NCI-H1092 (cell line): Measurements from ENCODE around the gene GAP43.
"Not testable (repeated sequence)": the region's sequence is repeated elsewhere in the genome, so short reads cannot be mapped to it uniquely, and the experiment has no call there.

Source experiments
- DNase-seq: peaks from one replicate; lab custom pipeline; 2025; lab: John Stamatoyannopoulos, UW

Gene GAP43

DNA sequence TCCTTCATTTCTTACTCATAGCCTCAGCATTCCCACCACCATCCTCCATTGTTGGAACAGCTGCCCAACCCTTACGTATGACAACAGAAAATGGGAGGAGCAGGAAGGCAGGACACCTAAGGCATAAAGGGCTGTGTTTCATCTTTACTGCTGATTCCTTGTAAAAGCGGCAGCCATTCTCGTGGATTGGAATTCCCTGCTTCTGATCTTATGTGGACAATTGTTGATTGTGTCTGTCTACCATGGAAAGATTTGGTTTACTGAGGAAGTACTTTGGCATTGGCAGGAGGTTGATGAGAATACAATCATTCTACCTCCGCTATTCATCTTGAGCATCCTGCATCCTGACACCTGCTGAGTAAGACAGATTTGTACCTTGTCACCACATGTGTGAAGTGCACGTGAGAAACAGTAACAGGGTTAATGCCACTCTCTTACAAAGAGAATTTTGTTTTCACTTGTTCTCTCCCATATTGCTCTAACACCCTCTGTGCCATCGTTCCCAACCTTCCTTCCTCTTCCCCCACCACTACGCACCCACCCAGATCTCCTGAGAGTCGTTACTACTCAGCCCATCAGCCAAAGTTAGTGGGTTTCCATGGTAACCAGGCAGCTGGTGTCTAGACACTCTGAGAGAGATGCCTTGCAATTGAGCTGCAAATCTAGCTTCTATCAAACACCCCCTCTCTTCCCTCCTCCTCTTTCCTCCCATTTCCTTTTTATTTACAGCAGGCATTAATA, 75.7 kb downstream of the GAP43 start:
- DNase-seq = peak; percentile 48

DNA sequence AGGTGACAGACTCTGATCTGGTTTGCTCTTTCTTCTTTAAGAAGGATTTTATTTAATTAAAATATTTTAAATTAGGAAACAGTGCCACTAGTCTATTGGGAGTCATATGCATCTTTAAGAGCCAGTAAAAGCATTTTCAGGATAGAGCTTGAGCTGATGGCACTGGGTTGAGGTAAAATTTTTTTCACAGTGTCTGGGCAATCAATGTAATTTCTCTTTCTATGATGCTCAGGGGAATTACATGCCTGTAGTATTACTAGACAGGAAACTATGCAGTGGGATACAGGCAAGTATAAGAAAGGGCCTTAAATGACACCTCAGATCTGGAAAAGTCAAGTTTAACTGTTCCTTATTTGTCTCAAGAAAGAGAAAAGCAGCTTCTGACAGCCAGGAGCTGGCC, 76.4 kb downstream of the GAP43 start:
- DNase-seq = no peak

DNA sequence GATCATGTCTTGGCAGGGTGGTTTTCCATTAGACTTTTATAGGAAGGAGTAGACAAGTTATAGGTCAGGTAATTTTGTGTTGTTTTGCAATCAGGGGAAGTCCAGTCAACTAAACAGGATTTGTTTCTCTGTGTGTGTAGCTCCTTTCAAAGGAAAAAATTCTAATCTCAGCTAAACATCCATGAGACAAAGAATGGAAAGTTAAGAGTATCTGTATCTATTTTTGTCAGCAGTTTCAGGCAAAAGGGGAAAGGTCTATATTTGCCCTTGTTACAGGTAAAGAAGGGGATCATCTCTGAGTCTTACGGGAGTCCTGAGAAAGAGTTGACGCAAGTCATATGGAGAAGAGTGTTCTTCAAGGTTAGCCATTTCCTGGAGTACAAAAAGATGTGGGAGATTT, 79.3 kb downstream of the GAP43 start:
- DNase-seq = no peak

DNA sequence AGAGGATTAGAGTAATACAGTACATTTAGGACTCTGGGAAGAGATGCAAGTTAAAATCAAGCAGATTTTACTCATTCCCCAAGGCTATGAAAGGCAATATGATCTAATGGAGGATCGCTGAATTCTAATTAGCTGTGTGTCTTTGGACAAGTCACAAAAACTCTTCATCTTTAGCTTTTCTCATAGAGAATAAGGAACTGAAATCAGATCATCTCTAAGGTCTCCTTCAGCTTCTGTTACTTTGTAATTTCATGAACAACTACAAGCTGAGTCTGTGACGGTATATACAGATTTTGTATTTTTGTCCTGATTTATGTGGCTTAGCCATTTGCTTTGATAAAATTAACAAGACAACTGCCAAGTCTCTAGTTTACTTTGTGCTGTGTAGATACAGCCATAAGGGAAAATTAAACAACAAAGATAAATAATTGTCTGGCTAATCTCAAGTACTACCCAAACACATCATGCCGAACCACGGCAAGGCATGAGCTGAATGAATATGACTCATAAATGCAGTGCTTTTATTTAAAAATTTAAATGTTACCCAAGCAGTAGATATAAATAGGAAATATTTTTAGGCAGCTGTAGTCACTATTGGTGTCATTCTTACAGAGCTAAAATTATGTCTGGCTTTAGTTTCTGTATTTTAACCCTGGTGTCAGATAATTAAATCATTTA, 81.5 kb downstream of the GAP43 start:
- no peak for DNase-seq

DNA sequence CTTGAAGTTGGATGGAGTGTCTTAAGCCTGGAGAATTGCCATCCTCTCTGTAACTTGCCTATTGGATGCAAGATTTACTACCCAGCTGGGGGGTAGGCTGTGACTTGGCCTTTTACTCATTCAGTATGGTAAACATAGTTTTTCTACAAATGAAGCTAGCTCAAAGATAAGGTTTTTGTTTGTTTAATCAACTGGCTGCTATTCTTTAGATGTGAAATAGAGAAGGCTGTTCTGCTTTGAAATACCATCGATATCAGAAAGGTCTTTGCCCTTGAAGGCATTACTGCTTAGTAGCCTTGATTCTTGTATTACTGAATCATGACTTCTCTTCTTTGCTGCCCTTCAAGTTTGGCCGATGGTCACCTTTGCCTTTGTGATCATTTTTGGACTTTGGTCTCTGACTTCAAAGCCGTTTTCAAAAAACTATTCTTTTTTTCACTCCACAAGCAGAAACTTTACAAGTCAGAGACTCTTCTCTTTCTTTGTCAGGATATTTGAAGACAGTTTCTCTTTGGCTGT, 83.1 kb downstream of the GAP43 start:
- no peak for DNase-seq

DNA sequence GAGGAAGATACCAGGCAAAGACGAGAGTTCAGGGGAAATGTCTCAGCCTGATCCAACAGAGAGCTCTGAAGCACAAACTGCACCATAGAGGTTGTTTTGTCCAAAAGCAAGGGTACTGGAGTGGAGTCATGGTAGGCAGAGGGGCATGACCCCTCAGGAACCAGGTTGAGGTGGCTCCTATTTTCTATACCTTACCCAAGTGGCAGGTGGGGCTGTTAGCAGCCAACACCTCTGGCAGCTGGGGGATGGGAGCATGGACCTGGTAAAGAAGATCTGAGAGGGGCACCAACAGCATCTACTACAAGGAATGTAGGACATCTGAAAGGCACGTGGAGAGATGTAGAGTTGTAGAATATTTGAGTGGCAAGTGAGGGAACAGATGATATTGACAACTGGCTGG, 85.2 kb downstream of the GAP43 start:
- DNase-seq = no peak

DNA sequence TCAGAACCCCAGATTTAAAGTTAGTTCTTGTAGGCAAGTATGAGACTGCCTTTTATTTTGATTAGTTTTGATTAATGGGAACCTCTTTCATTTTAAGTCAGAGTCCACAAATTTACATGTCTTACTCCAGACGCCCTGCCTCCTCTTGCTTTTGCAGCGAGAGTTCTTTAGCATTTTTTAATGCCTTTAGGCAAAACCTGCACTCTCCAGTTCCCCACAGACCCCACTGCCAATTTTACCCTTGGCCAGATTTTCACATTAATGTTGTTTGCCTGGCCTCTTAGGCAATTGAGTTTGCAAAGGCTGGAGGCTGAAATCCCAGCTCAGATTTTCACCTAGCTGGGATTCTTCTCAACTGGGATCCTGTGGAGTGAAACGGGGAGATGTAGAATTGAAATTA, 85.8 kb downstream of the GAP43 start:
- peak; percentile 7 for DNase-seq

DNA sequence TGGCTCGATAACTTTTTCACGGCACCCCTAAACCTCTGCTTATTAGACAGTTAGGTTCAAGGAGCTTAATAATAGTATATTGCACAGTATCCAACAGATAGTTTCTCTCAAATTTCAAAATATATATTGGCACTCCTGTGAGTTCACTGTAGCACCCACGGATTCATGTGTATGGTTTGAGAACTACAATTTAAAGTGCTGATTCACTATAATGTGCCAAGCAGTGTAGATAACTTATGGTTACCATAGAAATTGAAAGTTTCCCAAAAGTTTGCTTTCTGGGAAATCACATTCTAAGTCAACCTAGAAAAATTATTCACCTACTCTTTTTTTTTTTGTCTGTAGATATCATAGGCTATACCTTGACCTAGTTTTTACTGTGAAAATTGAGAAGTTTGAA, 86.6 kb downstream of the GAP43 start:
- no peak for DNase-seq

DNA sequence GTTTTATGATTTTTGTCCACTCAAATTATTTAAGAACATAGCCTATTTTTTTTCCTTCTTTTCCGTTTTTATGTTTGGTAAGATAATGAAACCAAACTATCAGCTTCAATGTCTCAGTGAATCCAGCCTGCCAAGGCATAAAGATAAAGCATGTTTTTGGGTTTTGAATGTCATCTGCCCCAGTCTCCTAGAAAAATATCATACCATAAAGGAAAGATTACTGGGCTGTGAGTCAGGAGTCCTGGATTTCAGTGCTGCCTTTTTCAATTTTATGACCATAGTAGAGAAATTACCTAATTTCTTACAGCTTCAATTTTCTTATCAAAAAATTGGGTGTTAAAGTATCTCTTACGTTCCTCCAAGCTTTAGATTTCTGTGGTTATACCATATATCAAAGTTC, 87.5 kb downstream of the GAP43 start:
- DNase-seq = no peak

DNA sequence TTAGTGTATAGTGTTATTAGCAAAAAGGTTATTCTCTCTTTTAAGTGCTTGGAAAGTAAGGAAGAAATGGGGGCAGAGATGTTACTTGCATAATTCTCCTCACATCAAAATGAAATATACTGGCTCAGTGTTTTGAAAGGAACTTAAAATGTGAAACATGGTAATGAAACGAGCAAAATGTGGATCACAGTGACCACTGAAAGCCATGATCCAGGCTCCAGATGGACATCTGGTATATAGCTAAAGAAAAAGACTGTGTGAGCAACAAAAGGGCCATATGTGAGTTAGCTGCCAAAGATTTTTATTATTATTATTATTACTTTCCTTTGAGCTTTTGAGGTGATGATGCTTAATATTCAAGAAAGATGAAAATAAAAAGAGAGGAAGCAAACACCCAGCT, 89.6 kb downstream of the GAP43 start:
- no peak for DNase-seq

DNA sequence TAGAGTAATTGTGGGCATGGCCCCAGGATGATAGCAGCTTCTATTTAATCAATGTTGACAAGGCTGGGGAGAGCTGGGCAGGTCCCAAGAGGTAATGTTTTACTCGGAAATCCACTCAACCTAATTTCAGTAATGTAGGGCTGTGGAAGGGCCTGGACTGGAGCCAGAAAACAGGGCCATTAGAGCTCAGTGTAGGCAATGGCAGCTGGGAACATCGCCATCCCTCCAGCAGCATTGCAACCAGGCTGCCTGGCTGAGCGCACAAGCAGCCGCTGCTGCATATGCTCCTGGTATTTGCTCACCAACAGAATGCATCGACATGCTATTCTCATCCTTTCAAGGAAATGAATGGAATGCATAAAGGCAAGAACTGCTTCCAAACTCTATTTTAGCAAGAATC, 90.0 kb downstream of the GAP43 start:
- peak; percentile 96 for DNase-seq

DNA sequence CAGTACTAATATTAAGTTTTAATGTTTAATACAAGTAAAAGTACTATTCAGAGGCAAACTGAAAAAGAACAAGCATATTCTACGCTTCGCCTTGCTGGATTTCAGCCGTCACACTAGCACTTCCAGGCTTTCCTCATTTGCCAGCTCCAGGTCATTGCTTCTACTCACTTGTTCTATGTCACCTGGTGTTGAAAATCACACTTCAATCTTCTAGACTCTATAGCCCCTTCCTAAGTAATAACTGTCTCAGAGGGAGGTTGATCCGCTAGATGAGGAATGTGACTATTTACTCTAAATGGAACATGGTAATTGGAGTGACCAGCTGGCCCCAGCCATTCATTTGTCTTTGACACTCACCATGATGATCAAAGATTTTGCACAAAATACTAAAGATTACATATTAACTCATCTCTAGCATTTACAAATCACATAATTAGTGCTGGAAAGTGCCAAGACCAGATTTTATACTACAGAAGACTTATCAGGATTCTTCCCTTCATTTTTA, 92.0 kb downstream of the GAP43 start:
- DNase-seq = no peak

DNA sequence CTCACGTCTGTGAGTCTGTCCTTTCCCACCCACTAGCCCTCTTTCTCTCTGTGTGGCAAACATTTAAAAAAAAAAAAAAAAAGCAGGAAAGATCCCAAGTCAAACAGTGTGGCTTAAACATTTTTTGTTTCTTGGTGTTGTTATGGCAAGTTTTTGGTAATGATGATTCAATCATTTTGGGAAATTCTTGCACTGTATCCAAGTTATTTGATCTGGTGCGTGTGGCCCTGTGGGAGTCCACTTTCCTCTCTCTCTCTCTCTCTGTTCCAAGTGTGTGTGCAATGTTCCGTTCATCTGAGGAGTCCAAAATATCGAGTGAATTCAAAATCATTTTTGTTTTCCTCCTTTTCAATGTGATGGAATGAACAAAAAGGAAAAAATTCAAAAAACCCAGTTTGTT, 97.7 kb downstream of the GAP43 start:
- no peak for DNase-seq

DNA sequence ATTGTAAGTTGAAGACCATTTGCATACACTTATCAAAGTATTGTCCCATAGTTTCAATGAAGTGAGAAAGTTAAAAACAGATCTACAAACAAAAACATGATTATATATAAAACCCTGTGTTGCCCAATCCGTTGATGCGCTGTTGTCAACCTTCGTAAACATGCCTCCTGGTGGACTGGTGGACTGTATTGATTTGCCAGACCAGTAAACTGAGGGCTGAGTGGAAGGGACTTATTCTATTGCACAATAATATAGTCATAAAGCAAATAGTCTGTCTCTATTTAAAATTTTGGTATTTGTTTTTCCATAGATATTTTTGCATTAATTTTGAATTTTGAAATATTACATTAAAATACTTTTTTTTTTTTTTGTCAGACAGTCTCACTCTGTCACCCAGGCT, 102.5 kb downstream of the GAP43 start:
- DNase-seq = no peak

DNA sequence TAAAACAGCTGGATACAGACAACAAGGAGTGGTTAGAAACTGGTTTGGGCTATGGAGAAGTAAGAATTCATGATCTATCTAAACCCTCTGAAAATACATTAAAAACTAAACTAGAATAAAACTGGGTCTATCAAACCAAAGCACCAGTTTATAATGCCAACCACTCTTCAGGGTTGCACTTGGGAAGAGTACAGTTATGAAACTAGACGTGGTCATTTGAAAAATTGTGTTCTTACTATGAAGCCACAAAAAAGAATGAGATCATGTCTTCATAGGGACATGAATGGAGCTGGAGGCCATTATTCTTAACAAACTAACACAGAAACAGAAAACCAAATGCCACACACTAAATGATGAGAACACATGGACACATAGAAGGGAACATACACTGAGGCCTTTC, 103.8 kb downstream of the GAP43 start:
- no peak for DNase-seq

DNA sequence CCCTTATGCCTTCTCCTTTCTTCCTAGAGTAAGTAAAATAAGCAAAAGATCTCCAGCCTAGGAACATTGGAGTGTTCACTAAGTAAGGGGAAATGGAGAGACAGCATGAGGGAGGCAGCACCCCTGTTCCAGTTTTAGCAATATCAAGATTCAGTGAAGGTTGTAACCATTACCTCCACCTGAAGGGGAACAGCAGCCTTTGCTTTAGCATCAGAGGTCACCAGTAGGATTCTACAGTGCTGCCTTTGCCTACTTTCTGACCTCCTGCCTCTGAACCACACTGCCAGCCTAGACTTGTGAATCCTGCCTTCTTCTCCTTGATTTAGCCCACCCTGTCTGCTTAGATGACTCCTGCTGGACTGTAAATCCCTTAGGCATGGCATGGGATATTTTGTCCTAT, 104.7 kb downstream of the GAP43 start:
- DNase-seq = no peak

DNA sequence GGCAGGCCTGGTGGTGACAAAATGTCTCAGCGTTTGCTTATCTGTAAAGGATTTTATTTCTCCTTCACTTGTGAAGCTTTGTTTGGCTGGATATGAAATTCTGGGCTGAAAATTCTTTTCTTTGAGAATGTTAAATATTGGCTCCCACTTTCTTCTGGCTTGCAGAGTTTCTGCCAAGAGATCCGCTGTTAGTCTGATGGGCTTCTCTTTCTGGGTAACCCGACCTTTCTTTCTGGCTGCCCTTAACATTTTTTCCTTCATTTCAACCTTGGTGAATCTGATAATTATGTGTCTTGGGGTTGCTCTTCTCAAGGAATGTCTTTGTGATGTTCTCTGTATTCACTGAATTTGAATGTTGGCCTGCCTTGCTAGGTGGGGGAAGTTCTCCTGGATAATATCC, 113.0 kb downstream of the GAP43 start:
- DNase-seq = not testable (repeated sequence)

DNA sequence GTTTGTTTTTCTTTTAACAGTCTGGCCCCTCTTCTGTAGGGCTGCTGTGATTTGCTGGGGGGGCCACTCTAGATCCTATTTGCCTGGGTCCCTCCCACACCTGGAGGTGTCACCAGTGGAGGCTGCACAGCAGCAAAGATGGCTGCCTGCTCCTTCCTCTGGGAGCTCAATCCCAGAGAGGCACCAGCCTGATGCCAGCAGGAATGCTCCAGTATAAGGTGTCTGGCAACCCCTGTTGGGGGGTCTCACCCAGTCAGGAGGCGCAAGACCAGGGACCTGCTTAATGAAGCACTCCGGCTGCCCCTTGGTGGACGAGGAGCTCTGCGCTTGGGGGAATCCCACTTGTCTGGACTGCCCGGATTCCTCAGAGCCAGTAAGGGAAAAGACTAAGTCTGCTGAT, 118.3 kb downstream of the GAP43 start:
- no peak for DNase-seq

DNA sequence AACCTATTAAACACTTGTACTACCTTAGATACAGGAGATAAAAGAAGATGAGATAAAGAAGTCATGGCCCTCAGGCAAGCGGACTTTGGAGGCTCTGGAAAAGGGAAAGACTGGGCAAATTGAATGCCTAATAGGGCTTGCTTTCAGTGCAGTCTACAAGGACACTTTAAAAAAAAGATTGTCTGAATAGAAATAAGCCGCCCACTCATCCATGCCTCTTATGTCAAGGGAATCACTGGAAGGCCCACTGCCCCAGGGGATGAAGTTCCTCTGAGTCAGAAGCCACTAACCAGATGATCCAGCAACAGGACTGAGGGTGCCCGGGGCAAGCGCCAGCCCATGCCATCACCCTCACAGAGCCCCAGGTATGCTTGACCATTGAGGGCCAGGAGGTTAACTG, 121.2 kb downstream of the GAP43 start:
- DNase-seq = not testable (repeated sequence)

DNA sequence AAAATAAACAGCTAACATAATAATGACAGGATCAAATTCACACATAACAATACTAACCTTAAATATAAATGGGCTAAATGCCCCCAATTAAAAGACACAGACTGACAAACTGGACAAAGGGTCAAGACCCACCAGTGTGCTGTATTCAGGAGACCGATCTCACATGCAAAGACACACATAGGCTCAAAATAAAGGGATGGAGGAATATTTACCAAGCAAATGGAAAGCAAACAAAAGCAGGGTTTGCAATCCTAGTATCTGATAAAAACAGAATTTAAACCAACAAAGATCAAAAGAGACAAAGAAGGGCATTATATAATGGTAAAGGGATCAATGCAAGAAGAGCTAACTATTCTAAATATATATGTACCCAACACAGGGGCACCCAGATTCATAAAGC, 129.7 kb downstream of the GAP43 start:
- DNase-seq = not testable (repeated sequence)

DNA sequence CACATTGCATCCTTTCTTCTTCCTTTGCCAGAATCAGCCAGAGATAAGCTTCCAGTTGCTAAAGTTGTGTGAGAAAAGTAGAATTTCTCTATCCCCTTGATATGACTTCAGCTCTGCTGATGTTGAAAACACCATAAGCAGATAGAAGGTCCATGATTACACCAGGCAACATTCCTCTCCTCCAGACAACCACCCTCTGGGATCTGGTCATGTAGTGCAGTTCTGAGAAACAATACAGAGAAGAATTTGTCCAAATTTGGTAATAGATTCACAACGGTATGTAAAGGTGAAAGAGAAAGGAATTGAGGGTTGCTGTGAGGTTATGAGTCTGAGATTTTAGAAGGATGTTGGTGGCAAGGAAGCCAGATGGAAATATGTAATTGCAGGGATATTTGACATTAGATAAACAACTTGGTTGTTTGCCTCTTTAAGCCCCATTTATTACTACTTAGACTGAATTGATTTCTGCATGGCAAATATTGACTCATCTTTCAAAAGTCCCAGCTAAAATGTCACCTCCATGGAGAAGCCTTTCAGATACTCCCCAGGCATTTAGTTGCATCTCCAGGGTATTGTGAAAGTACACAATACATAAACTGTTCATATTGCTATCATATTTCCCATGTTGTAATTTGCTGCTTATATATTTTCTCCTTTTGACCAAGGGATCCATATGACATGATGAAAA, 134.9 kb downstream of the GAP43 start:
- peak; percentile 3 for DNase-seq

DNA sequence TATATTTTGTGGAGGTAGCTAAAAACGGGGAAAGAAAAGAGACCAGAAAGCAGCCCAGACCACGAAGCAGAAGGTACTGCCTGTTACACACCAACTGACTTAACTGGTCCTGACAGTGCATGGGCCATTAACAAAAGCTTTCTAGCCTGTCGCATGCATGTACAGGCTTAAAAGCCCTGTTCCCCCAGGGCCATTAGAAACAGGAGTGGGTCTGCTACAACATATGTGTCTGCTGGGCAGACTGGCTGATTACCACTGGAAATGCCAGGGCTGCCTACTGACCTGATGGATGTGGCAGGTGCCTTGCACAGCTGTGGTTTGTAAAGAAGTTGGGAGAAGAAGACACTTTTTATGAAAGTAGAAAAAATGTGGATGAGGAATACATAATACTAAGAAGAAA, 137.4 kb downstream of the GAP43 start:
- no peak for DNase-seq

DNA sequence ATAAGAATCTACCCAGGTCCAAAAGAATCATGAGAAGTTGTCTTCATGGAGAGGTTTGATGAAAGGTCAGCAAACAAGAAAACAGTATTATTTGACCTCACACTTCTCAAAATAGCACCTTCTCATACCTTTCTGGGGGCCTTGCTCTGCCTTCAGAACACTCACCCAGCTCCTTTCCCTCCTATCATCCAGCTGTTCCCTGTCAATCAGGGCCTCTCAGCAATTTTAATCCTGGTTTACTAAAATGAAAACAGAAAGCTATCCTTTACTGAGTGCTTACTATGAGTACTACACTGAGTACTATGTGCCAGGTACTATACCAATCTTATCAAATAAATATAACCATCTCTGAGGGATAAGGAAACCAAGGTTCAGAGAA, 138.6 kb downstream of the GAP43 start:
- no peak for DNase-seq
